Gastrocnemius medialis (tissue), 4 donors: ENCODE results near the gene DNAAF1. TPM values are rescaled to one million over a fixed set of nuclear protein-coding genes. Genes with fewer than 3 reads are reported as not detected.

Experiments used
- ATAC-seq, 2 donors: fragments of 150-250 bp; one replicate each; pipeline ENCODE4 v1.9.1; 2016
- DNase-seq, 2 donors: peaks; one replicate each; pipeline ENCODE4 v3.0.0-alpha.2; 2019
- H3K27ac ChIP-seq, 4 donors: fragments of 200-600 bp; sonication (generic); 1 replicate in 1 of 4; 2 replicates in 3 of 4; pipeline ENCODE4 v1.5.1; 2016 to 2018; ENCODE audit warnings: mild to moderate bottlenecking in 2 of 4, moderate library complexity in 1 of 4
- H3K27me3 ChIP-seq, 3 donors: fragments of 200-600 bp; sonication (generic) in 2 of 3; 1 replicate in 1 of 3; 2 replicates in 2 of 3; pipeline versions ENCODE4 v1.5.1 to v1.6.0; 2016 to 2019; ENCODE audit warnings: mild to moderate bottlenecking in 1 of 3, moderate library complexity in 1 of 3
- H3K36me3 ChIP-seq, 2 donors: fragments of 200-600 bp; sonication (generic) in 1 of 2; one replicate each; pipeline ENCODE4 v1.5.1; 2017 to 2018
- H3K4me1 ChIP-seq, 2 donors: fragments of 200-600 bp; sonication (generic) in 1 of 2; one replicate each; pipeline ENCODE4 v1.5.1; 2016 to 2017; ENCODE audit warnings: mild to moderate bottlenecking in 2 of 2
- H3K4me3 ChIP-seq, 4 donors: fragments of 200-600 bp; sonication (generic) in 3 of 4; 1 replicate in 1 of 4; 2 replicates in 3 of 4; pipeline ENCODE4 v1.5.1; 2016 to 2019; ENCODE audit warnings: mild to moderate bottlenecking in 2 of 4
- H3K9me3 ChIP-seq, 3 donors: fragments of 200-600 bp; sonication (generic) in 2 of 3; 1 replicate in 1 of 3; 2 replicates in 2 of 3; pipeline ENCODE4 v1.5.1; 2016 to 2019
- CTCF ChIP-seq, 5 experiments: fragments of 450-650 bp in 3 of 5; fragments of 200-600 bp in 2 of 5; sonication (generic) in 2 of 5; IDR thresholded peaks in 4 of 5; conservative IDR thresholded peaks in 1 of 5; 1 replicate in 4 of 5; 2 replicates in 1 of 5; pipeline ENCODE4 v1.5.1; 2016 to 2019; ENCODE audit warnings: antibody characterized with exemption in 5 of 5, mild to moderate bottlenecking in 3 of 5, moderate library complexity in 3 of 5
- POLR2A ChIP-seq, 2 donors: fragments of 450-650 bp; IDR thresholded peaks; one replicate each; pipeline ENCODE4 v1.6.1; 2017; ENCODE audit warnings: antibody characterized with exemption in 2 of 2, mild to moderate bottlenecking in 2 of 2, moderate library complexity in 2 of 2
- in situ Hi-C, 4 donors: fragments of 200-750 bp; cut with MboI; loops; one replicate each; pipeline versions ENCODE4 v1.15.0 to v1.8.0; 2017; ENCODE audit warnings: low sequenced_read_pairs in 4 of 4
- intact Hi-C: fragments of 100-400 bp; cut with DNase I; formaldehyde crosslinking; loops from one replicate; pipeline ENCODE4 v1.15.1; 2023; ENCODE audit warnings: low total_unique reads
- total RNA-seq, 4 donors: library from RNA; depleted of rRNA; stranded (reverse); fragments of >200 nt; gene quantifications; one replicate each; pipeline versions ENCODE4 v1.1.0 to v1.2.3, GENCODE V29; 2016

DNAAF1 gene
- total RNA-seq, 4 donors from 2014 or later, result not detected

- TF ChIP-seq CTCF (IDR thresholded peaks at IDR 0.05 in 4 of 5, conservative IDR thresholded peaks at IDR 0.05 in 1 of 5) (no peak), POLR2A (IDR thresholded peaks at IDR 0.05) (no peak)
- Histone ChIP-seq H3K4me3 (no peak overlapping the region), H3K27ac (no peak overlapping the region), H3K36me3 (peaks cover 0 to 18% of the 10 kb centered on the region in 2 donors), H3K4me1 (peaks cover 18 to 24% of the 10 kb centered on the region in 2 donors), H3K27me3 (no peaks in the 10 kb centered on the region), H3K9me3 (no peaks in the 10 kb centered on the region)
- ATAC-seq, result no peak
- in situ Hi-C loops (no loop called here), intact Hi-C loops (no loop called here)
- DNase-seq, result no peak
Observed at GRCh38 chr16:84119368-84119767, 25.7 kb upstream of the DNAAF1 start.

- Histone ChIP-seq H3K27me3 (no peaks in the 10 kb centered on the region), H3K36me3 (peaks cover 0 to 20% of the 10 kb centered on the region in 2 donors), H3K4me3 (no peak overlapping the region), H3K4me1 (peaks cover 16 to 17% of the 10 kb centered on the region in 2 donors), H3K9me3 (no peaks in the 10 kb centered on the region), H3K27ac (no peak overlapping the region)
- ATAC-seq (no peak), DNase-seq (no peak)
- intact Hi-C loops (no loop called here), in situ Hi-C loops (no loop called here)
- TF ChIP-seq POLR2A (IDR thresholded peaks at IDR 0.05), result no peak
- TF ChIP-seq CTCF (IDR thresholded peaks at IDR 0.05 in 4 of 5, conservative IDR thresholded peaks at IDR 0.05 in 1 of 5), result no peak
Observed at GRCh38 chr16:84120023-84120422, 25.1 kb upstream of the DNAAF1 start.

- in situ Hi-C loops (no loop called here), intact Hi-C loops (no loop called here)
- Histone ChIP-seq H3K9me3 (no peaks in the 10 kb centered on the region), H3K4me3 (no peak overlapping the region), H3K27me3 (no peaks in the 10 kb centered on the region), H3K36me3 (peaks cover 0 to 20% of the 10 kb centered on the region in 2 donors), H3K4me1 (peaks cover 8 to 10% of the 10 kb centered on the region in 2 donors), H3K27ac (no peak overlapping the region)
- ATAC-seq (no peak), DNase-seq (no peak)
- TF ChIP-seq CTCF (IDR thresholded peaks at IDR 0.05 in 4 of 5, conservative IDR thresholded peaks at IDR 0.05 in 1 of 5), result no peak
- no peak for TF ChIP-seq POLR2A (IDR thresholded peaks at IDR 0.05)
Observed at GRCh38 chr16:84121007-84121406, 24.1 kb upstream of the DNAAF1 start.

GRCh38 chr16:84124257-84125073, 20.6 kb upstream of the DNAAF1 start:
- Histone ChIP-seq H3K27me3 (no peaks in the 10 kb centered on the region), H3K9me3 (no peaks in the 10 kb centered on the region), H3K4me3 (no peak overlapping the region), H3K36me3 (peaks cover 0 to 35% of the 10 kb centered on the region in 2 donors), H3K27ac (no peak overlapping the region), H3K4me1 (no peaks in the 10 kb centered on the region)
- intact Hi-C loops, result no loop called here
- no peak for TF ChIP-seq CTCF (IDR thresholded peaks at IDR 0.05 in 4 of 5, conservative IDR thresholded peaks at IDR 0.05 in 1 of 5)
- no peak for TF ChIP-seq POLR2A (IDR thresholded peaks at IDR 0.05)
- no peak for ATAC-seq
- DNase-seq, result no peak
- in situ Hi-C loops, result no loop called here
